ENCODE results near the gene HERC2.

DNA sequence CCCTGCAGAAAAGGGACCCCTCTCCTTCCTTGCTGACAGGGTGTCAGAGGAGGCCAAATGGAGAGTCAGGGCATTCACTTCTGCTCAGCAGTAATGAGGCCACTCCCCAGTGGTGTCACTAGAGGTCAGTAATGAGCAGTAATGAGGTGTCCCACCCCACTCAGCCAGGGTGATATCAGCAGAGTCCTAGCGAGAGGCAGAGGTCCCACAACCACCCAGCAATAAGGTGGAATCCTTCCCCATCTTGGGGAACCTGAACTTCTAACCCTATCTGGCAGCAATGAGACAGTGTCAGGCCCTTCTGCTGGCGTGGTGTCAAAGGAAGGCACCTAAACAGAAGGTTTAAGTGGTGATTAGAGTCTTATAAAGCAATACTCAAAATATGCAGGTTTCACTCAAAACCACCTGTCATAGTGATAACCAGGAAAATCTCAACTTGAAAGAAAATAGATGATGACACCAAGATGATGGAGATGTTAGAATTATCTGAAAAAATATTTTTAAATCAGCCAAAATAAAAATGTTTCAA, 235.7 kb downstream of the HERC2 start:
- no peak for TF ChIP-seq ZNF274 (IDR thresholded peaks at IDR 0.05; ENCODE audit: low read depth, low read length)
- no peak for TF ChIP-seq YY1 (IDR thresholded peaks at IDR 0.05; ENCODE audit: insufficient read depth, insufficient read length)
- no peak for TF ChIP-seq SUZ12 (IDR thresholded peaks at IDR 0.05; ENCODE audit: extremely low read depth, insufficient read depth, insufficient read length)
